GM21717 (cell line): Measurements from ENCODE around the gene EPC1.
A peak's percentile ranks its signal among the peaks of the same experiment; 100 is the strongest.

Source experiments
- ATAC-seq: cut with Tn5 transposase; IDR thresholded peaks from one replicate; pipeline ENCODE4 v1.9.1; 2021; ENCODE audit warnings: mild to moderate bottlenecking, moderate library complexity; ENCODE audit not compliant: unreplicated experiment

EPC1 gene

DNA sequence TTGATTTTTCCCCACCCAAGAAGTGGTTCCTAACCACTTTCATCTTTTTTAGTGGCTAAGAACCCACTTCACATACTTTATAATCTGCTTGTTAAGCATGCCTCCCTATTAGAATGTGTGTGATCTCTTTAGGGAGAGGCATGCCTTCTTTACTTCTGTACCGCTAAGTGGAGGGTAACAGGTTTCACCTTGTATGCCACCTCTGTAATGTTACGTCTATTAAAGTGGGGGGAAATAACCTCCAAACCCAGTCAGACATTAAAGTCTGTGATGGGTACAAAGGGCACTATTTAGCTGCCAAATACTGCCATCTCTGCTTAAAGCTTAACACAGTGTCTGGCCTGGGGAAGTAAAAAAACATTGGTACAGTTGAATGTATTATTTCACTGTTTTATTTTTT is 51.9 kb downstream of the EPC1 start:
- no peak for ATAC-seq

DNA sequence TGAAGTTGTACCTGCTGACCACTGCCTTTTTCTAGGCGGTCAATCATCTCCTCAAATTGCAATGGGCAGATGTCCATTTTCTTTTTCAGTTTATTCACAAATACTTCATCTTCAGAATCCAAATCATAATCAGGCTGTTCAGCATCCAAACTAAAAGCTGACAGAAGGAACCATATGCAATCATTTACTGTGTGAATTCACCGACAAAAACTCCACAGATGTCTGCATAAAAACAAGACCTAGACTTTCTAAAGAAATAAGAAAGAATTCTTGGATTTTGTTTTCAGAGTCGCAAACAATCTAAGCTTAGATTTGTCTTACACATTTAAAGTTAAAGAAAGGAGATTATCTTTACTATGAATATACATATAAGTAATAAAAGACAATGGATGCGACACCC is 53.4 kb downstream of the EPC1 start:
- no peak for ATAC-seq

DNA sequence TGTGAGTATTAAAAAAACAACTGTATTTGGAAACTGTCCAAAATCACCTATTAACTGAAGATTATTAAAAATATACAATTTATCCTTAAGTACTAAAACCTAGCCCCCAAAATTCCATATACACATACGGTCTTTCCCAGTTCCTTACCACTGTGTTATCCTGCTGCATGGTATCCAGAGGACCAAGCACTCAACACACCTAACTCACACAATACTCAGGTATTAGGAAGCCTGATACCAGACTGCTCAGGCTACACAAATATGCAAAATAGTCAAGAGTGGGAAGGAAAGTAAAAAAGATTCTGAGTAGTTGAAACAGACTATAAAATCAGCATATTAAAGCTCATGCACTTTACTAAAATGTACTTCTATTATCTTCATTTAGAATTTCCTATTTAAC is 67.2 kb downstream of the EPC1 start:
- no peak for ATAC-seq

DNA sequence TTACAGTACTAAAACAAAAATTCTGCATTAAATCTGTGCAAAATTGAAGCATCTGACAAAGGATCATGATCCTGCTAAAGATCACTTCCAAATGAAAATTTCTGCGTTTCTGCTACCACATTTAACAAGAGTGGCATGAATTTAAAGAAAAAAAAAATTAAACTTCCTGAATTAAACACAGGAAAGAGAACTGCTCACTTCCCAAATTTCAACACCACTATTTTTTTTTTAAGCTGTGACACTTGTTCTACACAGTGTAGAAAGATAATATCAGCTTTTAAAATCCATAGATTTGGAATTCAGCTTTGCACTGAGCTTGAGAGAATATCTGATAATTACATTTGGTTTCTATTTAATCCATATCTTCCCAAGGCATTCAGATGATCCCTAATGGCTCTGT is 73.6 kb downstream of the EPC1 start:
- ATAC-seq, result no peak

DNA sequence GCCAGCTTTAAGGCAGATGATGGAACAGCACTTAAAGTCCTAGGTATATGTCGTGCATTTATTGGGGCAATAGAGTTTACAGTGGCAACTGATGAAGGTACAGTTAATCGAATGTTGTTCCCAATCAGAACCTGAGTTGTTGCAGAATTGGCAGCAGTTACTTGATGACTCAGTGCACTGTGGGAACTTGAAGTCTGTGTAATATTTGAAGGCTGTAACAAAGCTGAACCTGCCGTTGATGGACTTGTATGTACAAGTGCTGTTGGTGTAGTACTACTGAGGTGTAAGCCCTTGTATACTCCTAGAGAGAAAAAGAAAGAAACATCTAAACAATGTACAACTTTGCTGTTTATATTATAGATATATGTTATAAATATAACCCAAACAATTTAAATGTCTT is 75.3 kb downstream of the EPC1 start:
- no peak for ATAC-seq

DNA sequence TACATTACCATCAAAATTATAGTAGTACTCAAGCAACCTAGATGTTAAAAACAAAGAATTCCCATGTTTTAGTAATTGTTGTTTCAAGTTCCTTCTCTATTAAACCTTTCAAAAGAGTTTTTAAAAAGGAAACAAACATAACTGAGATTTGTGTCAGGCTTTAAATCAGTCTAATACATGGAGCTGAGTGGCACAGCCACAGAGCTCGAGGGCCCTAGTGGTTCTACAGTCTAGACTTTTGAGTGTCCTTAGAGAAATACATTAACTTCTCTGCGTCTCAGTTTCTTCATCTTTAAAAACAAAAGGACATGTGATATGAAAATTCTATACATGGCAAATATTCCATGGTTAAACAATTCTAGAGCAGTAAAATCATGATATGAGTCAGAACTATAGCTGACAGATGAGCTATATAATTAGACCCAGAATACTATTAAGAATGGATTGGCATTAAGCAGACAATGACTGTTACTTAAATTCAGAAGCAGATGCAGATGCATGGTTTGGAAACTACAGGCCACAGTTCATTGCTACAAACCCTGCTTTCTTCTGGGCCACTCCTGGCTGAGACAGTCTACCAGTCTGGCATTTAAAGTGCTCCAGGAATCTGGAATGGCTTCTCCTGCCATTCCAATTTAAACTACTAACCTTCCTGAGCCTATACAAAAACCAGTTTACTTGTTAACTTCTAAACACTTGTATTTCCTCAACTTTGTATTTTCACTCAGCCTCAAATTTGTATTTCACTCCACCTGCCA is 77.4 kb downstream of the EPC1 start:
- no peak for ATAC-seq

DNA sequence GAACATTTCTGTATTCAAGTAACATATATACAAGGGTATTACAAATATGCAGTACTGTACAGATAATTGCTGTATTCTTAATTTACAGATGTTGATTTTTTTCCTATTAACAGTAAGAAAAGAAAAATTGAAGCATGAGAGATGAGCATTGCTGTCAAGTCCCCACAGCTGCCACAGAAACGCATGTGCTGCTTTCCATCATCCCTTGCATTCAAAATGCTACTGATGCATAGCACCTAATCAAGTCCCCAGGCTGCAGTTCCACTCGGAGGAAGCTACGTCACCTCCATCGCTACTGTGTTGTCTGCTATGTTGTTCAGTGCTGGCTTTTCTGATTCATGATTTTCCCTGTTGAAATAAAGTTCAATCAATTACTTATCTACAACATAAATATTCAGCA is 78.2 kb downstream of the EPC1 start:
- no peak for ATAC-seq

DNA sequence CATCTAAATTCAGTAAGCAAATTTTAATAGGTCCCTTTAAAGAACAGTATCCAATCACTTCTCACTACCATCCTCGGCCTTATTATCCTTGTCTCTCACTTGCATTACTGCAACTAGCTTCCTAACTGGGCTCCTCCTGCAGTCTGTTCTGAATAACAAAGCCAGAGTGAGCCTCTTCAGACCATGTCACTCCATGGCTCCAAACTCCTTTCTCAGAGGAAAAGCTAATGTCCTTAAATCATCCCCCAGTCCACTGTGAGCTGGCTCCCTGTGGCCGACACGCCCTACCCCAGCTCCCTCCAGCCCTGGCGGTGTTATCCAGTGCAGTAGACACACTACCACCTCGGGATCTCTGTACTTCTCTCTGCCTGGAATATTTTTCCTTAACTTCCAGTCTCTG is 80.0 kb downstream of the EPC1 start:
- no peak for ATAC-seq

DNA sequence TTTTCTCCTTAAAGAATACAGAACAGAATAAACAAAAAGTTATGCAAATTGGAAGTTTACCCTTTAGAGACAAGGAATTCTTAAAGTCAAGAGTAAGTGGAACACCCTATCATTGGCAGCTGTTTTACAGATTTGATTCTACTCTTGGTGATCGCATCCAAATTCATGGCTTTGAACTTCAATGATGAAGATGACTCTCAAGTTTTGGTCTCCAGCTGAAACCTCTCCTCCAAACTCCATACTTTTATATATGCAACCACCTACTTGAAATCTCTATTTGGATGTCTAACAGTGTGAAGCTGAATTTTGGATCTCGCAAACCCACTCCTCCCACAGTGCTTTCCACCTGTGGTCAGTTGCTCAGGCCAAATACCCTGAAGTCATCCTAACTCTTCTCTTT is 80.4 kb downstream of the EPC1 start:
- no peak for ATAC-seq

DNA sequence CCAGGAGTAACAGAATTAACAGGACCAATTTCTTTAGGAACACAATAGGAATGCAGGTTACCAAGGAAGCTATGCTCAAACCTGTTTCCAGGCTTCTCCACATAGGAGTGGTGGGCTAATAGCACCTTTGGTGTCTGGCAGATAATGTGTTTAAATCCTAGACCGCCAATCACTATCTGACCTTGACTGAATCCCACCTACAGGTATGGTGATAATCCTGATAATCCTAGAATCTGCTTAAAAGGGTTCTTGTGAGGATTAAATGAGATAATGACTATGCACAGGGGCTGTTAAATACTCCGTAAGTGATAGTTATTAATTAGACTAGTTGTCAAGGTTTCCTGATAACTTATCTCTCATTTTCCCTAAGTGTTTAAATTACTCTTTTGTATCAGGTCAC is 81.2 kb downstream of the EPC1 start:
- no peak for ATAC-seq

DNA sequence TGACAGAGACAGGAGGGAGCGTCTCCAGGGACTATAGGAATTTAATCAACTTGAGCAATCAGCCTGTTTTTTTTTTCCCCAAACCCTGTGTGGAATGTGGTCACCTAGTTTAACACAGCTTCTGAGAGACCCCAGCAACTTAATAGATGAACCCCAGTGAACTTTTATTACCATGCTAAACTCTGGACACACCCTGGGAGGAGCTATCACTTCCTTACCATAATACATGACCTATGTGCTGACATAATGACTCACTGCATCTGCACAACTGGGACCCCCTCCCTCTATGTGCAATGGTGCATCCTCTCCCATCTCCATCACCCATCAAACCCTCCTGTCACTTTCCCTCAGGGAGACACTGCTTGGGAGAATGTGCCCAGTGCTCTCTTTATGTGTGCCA is 83.7 kb downstream of the EPC1 start:
- no peak for ATAC-seq

DNA sequence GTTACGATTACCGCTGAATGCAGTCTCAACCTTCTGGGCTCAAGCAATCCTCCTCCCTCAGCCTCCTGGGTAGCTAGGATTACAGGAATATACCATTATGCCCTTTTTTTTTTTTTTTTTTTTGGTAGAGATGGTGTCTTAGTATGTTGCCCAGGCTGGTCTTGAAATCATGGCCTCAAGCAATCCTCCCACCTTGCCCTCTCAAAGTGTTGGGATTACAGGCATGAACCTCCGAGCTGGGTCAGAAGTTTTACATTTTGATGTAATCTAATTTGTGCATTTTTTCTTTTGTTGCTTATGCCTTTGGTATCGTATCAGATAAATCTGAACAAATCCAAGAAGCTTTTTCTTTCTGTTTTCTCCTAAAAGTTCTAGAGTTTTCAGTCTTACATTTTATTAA is 87.4 kb downstream of the EPC1 start:
- ATAC-seq, result no peak

DNA sequence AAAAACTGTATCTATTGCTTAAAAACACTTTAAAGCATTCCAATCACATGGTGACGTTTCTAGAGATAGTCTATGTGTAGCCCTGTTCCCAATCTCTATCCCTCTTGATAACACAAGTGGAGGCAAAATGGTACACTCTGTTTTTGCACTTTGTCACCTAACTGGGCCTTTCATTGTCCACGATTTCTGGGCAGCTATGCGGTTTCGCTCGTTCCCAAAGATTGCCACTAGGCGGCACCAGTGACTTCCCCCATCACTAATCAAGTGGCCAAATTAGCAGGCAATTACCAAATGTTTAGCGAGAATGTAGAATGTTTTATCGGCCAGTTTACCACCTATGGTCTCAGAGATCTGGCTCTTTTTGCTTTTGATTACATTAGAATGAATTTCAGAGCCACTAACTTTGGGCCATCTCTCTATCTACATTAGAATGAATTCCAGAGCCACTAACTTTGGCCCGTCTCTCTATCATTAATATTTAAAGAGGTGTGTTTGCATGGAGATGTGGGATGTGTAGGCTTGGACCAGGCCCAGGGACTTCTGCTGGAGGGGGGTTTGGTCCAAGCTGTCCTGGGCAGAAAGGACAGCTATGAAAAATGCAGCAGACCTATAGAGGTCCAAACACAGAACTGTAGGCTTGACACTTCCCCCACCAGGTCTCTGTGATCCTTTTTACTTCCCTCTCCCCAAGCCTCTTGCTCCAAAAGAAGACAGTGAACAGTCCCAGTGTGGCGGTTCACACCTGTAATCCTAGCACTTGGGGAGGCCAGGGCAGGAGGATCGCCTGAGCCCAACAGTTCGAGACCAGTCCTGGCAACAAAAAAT is 90.1 kb downstream of the EPC1 start:
- peak; percentile 61 for ATAC-seq

DNA sequence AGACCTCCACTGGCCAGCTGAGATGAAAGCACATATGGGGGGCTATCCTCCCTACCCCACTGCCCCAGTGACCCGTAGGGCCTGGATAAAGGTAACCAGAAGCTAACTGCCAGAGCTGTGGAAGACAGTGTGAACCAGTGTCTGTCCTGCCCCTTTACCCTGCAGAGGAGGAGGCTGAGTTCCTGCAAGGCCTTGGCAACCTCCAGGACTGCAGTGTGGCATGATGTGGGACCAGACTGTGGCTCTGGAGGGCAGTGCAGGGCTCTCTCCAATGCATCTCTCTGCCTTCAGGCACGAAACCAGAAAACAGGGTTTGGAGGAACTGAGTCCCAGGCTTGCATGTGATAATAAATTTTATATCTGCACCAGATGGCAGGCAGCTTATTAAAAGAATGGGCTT is 93.1 kb downstream of the EPC1 start:
- ATAC-seq, result no peak

DNA sequence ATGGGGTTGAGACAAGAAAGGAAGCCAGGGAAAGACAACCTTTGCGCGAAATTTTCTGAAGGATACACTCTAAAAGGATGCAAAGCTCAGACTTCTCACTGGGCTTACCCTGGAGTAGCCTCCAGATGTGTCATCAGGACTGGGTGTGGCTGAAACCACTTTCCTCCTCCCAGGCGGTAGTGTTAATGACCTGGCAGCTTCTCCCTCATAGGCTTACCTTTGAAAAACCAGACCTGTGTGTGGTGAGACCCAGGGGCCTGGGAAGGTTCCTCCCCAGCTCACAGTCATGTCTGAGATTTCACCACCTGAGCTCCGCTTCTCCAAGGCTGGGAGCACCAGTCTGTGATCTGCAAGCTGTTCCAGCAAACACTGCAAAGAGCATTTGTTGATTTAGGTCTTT is 93.7 kb downstream of the EPC1 start:
- ATAC-seq, result no peak

DNA sequence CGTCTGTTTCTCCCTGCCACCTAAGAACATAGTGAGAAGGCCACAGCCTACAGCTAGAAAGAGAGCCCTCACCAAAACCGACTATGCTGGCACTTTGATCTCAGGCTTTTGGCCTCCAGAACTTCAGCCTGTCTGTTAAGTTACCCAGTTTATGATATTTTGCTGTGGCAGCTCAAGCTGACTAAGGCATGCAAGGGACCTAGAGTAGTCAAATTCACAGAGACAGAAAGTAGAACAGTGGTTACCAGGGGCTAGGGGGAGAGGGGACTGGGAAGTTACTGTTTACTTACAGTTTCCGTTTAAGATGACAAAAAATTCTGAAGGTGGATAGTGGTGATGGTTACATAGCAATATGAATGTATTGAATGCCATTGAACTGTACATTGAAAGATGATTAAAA is 96.5 kb downstream of the EPC1 start:
- ATAC-seq, result peak; percentile 81

DNA sequence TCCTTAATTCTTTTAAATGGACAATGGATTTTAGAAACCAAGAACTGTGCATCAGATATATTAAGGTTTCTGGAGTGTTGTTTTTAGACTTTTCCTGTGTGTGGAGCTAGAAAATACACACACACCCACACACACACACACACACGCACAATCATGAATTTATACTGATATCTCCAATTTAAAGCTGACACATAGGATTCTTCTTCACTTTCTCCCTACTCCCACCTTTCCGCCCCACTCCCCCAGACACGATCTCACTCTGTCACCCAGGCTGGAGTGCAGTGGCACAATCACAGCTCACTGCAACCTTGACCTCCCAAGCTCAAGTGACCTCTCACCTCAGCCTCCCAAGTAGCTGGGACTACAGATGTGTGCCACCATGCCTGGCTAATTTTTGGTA is 100.3 kb downstream of the EPC1 start:
- no peak for ATAC-seq

DNA sequence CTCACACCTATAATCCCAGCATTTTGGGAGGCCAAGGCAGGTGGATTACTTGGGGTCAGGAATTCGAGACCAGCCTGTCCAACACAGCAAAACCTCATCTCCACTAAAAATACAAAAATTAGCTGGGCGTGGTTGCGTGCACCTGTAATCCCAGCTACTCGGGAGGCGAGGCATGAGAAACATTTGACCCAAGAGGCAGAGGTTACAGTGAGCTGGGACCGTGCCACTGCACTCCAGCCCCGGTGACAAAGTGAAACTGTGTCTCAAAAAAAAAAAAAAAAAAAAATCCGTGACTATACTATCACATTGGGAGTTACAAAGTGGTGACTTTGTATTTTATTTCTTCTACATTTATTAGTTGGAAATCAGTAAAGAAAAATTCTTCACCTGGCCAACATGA is 101.2 kb downstream of the EPC1 start:
- no peak for ATAC-seq

DNA sequence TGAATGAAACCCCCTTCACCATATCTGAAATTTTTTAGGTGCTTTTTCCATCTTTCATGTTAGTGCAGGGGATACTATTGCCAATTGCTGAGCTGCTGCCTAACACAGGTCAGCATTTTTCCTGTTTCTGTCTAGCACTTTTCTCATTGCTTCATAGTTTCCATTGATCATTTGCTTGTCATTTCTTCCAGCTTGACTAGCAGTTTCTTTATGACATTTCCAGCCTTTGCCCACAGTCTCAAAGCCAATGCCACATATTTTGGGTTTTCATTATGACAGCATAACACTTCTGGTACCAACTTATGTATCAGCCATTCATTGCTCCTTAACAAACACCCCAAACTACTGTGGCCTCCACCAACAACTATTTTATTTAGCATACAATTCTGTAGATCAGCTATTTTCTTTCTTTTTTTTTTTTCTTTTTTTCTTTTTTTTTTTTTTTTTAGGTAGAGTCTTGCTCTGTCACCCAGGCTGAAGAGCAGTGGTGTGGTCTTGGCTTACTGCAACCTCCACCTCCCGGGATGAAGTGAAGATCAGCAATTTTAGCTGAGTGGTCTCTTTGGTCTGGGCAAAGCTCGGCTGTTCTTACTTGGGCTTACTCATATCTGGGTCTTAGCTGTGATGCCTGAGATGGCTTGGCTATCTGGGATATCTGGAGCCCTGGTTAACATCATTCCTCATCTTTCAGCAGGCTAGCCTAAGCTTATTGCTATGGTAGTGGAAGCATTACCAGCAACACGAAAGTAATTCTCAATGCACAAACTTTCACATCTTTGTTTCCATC is 102.3 kb downstream of the EPC1 start:
- no peak for ATAC-seq

DNA sequence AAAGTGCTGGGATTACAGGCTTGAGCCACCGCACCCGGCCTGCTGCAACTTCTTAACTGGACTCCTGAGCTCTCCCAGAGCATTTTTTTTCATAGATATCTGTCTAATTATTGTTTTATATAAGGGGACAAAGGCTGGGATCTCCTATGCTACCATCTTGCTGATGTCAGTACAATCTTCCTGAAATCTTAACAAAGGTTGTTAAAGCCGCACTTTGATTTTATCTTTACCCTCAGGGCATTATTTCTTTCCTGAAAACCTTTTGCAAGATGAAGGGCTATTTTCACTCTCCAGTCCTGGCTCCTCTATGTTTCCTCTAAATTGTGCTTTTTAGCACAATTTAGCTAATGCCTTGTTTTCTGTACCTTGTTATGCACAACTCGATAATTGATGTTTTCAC is 102.9 kb downstream of the EPC1 start:
- ATAC-seq, result no peak

DNA sequence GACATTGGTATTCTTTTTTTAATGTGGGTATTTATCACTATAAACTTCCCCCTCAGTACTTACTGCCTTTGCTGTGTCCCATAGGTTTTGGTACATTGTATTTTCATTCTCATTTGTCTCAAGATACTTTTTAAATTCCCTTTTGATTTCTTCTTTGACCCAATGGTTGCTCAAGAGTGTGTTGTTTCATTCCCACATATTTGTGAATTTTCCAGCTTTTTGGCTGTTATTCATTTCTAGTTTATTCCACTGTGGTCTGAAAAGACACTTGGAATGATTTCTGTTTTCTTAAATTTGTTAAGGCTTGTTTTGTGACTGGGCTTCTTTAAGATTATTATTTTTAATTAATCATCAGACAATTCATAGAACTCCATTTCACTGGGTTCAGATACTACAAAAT is 105.0 kb downstream of the EPC1 start:
- no peak for ATAC-seq

DNA sequence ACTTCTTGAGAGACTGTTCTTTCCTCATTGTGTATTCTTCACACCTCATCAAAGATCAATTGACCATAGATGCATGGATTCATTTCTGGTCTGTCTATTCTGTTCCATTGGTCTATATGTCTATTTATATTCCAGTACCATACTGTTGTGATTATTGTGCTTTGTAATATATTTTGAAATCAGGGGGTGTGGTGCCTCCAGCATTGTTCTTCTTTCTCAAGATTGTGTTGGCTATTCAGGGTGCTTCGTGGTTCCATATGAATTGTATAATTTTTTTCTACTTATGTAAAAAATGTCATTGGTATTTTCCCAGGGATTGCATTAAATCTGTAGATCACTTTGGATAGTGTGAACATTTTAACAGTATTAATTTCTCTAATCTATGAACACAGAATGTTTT is 106.5 kb downstream of the EPC1 start:
- no peak for ATAC-seq
